ENCODE results near the gene ACP7. TPM values are rescaled to one million over a fixed set of nuclear protein-coding genes. Genes with fewer than 3 reads are reported as not detected.

ACP7 gene
- total and polyA plus RNA-seq, 2 of the 8 experiments (the other 6 are each of a cell fraction or from before 2014, with no cell fraction given), result 0.27 to 0.50 TPM

DNA sequence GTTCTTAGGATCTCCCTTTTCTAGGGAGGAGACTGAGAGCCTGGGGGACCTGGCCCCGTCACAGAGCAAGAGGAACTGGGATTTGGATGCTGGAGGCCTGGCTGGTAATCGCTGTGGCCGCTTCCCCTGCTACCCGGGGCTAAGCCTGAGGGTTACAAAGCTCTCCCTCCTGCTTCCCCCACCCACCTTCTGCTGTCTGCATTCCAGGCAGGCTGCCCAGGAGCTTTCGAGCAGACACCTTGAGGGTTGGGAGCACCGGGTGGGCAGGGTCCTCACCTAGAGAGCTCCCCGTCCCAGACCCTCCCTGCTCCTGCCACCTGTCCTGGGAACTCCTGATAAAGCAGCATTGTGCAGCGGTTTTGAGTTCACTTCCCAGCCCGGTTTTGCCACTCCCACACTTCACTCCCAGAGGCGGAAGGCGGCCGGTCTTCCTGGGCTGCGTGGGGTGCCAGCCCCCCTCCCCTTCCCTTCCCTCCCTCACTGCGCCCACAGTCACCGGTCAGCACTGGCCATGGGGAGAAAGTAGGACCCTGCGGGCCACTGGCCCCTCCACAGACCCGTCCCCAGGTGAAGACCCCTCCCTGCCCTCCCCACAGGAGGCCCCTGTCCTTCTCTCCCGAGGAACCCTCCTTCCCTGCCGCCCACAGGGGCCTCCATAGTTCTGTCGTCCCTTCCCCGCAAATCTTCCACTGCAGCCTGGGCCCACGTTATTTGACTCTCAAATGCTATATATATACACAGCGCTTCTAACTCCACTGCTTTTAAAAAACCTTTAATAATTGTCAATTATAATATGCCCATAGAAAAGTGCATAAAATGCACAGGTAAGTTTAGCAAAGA, 49.5 kb downstream of the ACP7 start (continued):
- TF ChIP-seq, protein P1, sequence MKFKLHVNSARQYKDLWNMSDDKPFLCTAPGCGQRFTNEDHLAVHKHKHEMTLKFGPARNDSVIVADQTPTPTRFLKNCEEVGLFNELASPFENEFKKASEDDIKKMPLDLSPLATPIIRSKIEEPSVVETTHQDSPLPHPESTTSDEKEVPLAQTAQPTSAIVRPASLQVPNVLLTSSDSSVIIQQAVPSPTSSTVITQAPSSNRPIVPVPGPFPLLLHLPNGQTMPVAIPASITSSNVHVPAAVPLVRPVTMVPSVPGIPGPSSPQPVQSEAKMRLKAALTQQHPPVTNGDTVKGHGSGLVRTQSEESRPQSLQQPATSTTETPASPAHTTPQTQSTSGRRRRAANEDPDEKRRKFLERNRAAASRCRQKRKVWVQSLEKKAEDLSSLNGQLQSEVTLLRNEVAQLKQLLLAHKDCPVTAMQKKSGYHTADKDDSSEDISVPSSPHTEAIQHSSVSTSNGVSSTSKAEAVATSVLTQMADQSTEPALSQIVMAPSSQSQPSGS (IDR thresholded peaks at IDR 0.05; ENCODE audit: low read length), result no peak
- no peak for TF ChIP-seq NRF1 (IDR thresholded peaks at IDR 0.05; ENCODE audit: low read depth, low read length)
